ENCODE results near the gene MORC2. TPM values are rescaled to one million over a fixed set of nuclear protein-coding genes. Genes with fewer than 3 reads are reported as not detected.

The MORC2 gene
- total and polyA plus RNA-seq, 10 donors, result 18.2 to 24.7 (median 22.0) TPM

DNA sequence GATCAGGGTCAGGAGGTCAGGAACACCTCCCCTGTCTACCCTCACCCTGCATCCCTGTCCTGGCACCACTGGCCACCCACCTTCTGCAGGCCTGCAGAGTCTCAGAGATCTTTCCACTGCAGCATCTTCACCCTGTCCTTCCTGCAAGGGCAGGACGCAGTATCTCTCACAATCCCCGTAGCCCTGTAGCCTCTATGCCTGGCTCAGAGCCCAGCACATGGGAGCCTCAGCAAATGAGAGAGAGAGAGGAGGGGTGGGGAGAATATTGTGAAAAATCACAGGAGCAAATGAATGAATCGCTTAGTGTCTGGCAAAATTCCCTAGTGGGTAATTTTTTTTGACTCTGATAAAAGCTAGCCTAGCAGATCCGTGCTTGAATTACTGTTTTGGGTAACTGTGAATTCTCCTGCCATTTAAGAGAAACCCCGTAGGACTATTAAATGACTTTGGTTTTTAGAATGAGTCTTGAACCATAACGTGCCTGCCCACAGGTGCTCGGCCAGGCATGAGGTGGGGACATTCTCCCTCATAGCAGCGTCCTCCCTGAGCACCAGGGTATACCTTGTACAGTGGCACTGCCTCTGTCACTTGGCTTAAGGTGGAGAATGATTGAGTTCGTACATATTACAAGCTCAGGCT is 91.5 kb downstream of the MORC2 start:
- H3K4me3 ChIP-seq, result no peak overlapping the region
- intact Hi-C loops (cut with DNase I; ENCODE audit: low total_unique reads), result no loop called here
- H3K4me1 ChIP-seq, result peaks cover 0 to 17% (median 0%) of the 10 kb centered on the region in 6 donors
- no peak overlapping the region for H3K27ac ChIP-seq
- DNase-seq, result no peak
- peaks cover 0 to 5% (median 0%) of the 10 kb centered on the region in 6 donors for H3K36me3 ChIP-seq
- no peaks in the 10 kb centered on the region for H3K9me3 ChIP-seq
- WGBS, 5 donors, result 65 to 86% (median 74%) methylated on average over 9 of the region's 9 CpGs
- TF ChIP-seq POLR2AphosphoS5 (IDR thresholded peaks at IDR 0.05) (no peak), POLR2A (IDR thresholded peaks at IDR 0.05) (no peak)
- TF ChIP-seq, protein P1, sequence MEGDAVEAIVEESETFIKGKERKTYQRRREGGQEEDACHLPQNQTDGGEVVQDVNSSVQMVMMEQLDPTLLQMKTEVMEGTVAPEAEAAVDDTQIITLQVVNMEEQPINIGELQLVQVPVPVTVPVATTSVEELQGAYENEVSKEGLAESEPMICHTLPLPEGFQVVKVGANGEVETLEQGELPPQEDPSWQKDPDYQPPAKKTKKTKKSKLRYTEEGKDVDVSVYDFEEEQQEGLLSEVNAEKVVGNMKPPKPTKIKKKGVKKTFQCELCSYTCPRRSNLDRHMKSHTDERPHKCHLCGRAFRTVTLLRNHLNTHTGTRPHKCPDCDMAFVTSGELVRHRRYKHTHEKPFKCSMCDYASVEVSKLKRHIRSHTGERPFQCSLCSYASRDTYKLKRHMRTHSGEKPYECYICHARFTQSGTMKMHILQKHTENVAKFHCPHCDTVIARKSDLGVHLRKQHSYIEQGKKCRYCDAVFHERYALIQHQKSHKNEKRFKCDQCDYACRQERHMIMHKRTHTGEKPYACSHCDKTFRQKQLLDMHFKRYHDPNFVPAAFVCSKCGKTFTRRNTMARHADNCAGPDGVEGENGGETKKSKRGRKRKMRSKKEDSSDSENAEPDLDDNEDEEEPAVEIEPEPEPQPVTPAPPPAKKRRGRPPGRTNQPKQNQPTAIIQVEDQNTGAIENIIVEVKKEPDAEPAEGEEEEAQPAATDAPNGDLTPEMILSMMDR (IDR thresholded peaks at IDR 0.05 in 8 of 11, conservative IDR thresholded peaks at IDR 0.05 in 3 of 11), result no peak
- H3K27me3 ChIP-seq (replicated peaks in 1 of 7), result no peaks in the 10 kb centered on the region

DNA sequence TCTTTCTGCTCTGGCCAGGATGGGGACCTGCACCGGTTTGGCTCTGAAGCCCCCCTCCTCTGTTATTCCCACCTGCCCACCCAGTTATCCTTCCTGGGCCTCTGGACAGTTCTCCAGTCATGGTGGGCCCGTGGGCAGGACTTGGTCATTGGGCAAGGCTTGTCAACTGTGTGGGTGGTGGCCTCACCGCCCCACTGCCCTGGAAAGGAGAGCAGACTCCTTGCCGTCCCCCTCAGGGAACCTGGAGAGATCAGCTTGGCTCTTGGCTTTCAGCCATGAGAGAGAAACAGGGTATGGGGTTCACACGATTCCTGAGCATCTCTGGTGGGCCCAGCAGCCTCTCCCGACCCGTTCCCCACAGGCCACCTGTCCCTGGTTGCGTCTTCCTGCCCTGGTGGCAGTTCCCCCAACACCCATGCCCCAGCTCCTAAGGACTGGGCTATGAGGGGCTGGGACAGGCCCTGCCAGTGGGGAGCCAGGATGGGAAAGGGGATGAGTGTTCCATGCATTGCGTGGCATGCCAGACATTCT is 92.3 kb downstream of the MORC2 start:
- Histone ChIP-seq H3K4me3 (no peak overlapping the region), H3K27ac (no peak overlapping the region), H3K27me3 (replicated peaks in 1 of 7) (no peaks in the 10 kb centered on the region), H3K4me1 (peaks cover 0 to 13% (median 0%) of the 10 kb centered on the region in 6 donors), H3K36me3 (peaks cover 0 to 5% (median 0%) of the 10 kb centered on the region in 6 donors), H3K9me3 (no peaks in the 10 kb centered on the region)
- WGBS, 5 donors, result 87 to 92% (median 89%) methylated on average over 3 to 9 of the region's 9 CpGs
- TF ChIP-seq POLR2A (IDR thresholded peaks at IDR 0.05) (no peak), POLR2AphosphoS5 (IDR thresholded peaks at IDR 0.05) (no peak)
- TF ChIP-seq, protein P1 (IDR thresholded peaks at IDR 0.05 in 8 of 11, conservative IDR thresholded peaks at IDR 0.05 in 3 of 11), result no peak
- DNase-seq, result peak; percentile 54
- intact Hi-C loops (cut with DNase I; ENCODE audit: low total_unique reads), result no loop called here

GRCh38 chr22:30875481-30876215 is 92.9 kb downstream of the MORC2 start:
- H3K9me3 ChIP-seq, result no peaks in the 10 kb centered on the region
- WGBS, 5 donors, result 82 to 91% (median 85%) methylated on average over 8 to 17 of the region's 17 CpGs
- DNase-seq, result peak; percentile 54
- peaks cover 0 to 11% (median 0%) of the 10 kb centered on the region in 6 donors for H3K36me3 ChIP-seq
- no peak overlapping the region for H3K4me3 ChIP-seq
- H3K27ac ChIP-seq, result no peak overlapping the region
- intact Hi-C loops (cut with DNase I; ENCODE audit: low total_unique reads), result no loop called here
- H3K27me3 ChIP-seq (replicated peaks in 1 of 7), result no peaks in the 10 kb centered on the region
- TF ChIP-seq, protein P1 (IDR thresholded peaks at IDR 0.05 in 8 of 11, conservative IDR thresholded peaks at IDR 0.05 in 3 of 11), result no peak
- TF ChIP-seq POLR2AphosphoS5 (IDR thresholded peaks at IDR 0.05), result no peak
- TF ChIP-seq POLR2A (IDR thresholded peaks at IDR 0.05), result no peak
- H3K4me1 ChIP-seq, result peaks cover 0 to 13% (median 0%) of the 10 kb centered on the region in 6 donors

Small RNAs within 50 kb of the gene (small RNA-seq; reads per million reads assigned to genes)
- gene RF01892, result 0 reads per million in 4 donors

Other genes starting within 250 kb of the MORC2 start
- 100 to 1,000 TPM in 2 of 7 donors, 10 to 100 TPM in 5; 62.1 to 127 (median 91.0) TPM for gene TUG1, start 491 bp upstream of the MORC2 start, total RNA-seq
- gene TUG1, start 491 bp upstream of the MORC2 start, polyA plus RNA-seq, result 10 to 100 TPM; 23.3 to 35.2 (median 24.3) TPM
- gene SMTN, start 112.5 kb upstream of the MORC2 start, total RNA-seq, result 100 to 1,000 TPM; 124 to 230 (median 159) TPM
- 10 to 100 TPM; 21.2 to 88.9 (median 47.0) TPM for gene SMTN, start 112.5 kb upstream of the MORC2 start, polyA plus RNA-seq
- 10 to 100 TPM; 47.0 to 74.4 (median 66.7) TPM for gene SELENOM, start 138.8 kb upstream of the MORC2 start, total RNA-seq
- gene SELENOM, start 138.8 kb upstream of the MORC2 start, polyA plus RNA-seq, result 100 to 1,000 TPM; 119 to 151 (median 138) TPM
- under 1 TPM in 5 of 7 donors, not detected in 2; 0.23 to 0.87 (median 0.60) TPM for gene INPP5J, start 154.2 kb upstream of the MORC2 start, total RNA-seq
- gene INPP5J, start 154.2 kb upstream of the MORC2 start, polyA plus RNA-seq, result under 1 TPM; 0.14 to 0.51 (median 0.33) TPM
- not detected for gene PLA2G3, start 171.7 kb upstream of the MORC2 start, total RNA-seq
- gene PLA2G3, start 171.7 kb upstream of the MORC2 start, polyA plus RNA-seq, result not detected
- 10 to 100 TPM; 22.6 to 28.5 (median 25.7) TPM for gene RNF185, start 191.4 kb upstream of the MORC2 start, total RNA-seq
- 10 to 100 TPM; 12.4 to 19.3 (median 12.5) TPM for gene RNF185, start 191.4 kb upstream of the MORC2 start, polyA plus RNA-seq
- gene LIMK2, start 243.5 kb upstream of the MORC2 start, total RNA-seq, result 100 to 1,000 TPM in 3 of 7 donors, 10 to 100 TPM in 4; 51.6 to 182 (median 78.1) TPM
- gene LIMK2, start 243.5 kb upstream of the MORC2 start, polyA plus RNA-seq, result 10 to 100 TPM in 2 of 3 donors, 1 to 10 TPM in 1; 6.1 to 15.2 (median 11.0) TPM